SW 1271 (cell line): ENCODE results near the gene PCBP3.
"Not testable (repeated sequence)": the region's sequence is repeated elsewhere in the genome, so short reads cannot be mapped to it uniquely, and the experiment has no call there.

Source experiments
- DNase-seq, 2 experiments: peaks; one replicate each; lab custom pipeline; 2025; lab: John Stamatoyannopoulos, UW

PCBP3 gene

GRCh38 chr21:45635271-45636151, 8.0 kb upstream of the PCBP3 start:
- no peak for DNase-seq

DNA sequence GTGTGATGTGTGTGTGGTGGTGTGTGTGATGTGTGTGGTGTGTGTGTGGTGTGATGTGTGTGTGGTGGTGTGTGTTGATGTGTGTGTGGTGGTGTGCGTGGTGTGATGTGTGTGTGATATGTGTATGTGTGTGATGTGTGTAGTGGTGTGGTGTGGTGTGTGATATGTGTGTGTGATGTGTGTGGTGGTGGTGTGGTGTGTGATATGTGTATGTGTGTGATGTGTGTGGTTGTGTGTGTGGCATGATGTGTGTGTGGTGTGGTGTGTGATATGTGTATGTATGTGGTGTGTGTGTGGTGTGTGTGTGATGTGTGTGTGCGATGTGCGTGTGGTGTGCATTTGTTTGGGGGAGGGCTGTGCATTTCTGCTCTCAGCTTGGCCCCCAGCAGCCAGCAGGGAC, 7.1 kb upstream of the PCBP3 start:
- no peak for DNase-seq

DNA sequence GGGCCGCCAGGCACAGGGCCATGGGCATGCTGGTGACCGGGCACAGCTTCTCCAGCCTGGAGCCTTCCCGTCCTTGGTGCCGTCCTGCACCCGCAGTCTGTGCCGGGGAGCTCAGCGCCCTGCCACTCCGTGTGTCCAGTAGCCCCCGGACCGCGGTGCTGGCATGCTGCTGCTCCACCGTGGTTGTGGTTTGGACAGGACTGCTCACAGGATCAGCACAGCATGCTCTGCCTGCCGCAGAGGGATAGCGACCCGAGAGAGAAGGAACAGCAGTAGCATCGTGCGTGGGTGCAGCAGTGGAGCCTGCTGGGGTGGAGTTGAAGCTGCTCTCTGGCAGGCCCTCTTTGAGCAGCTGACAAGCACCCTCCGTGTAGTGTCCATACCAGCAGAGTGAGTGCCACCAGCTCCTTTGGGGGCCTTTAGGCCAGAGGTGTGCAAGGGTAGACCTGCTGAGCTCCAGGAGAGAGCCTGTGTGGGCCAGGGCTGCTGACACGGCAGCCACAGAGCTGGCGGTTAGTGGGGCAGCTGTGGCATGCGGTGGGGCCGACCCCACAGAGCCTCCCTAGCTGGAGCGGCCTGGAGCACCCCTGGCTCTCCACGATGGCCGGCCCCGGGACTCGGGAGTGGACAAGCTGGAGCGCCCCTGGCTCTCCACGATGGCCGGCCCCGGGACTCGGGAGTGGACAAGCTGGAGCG, 6.4 kb upstream of the PCBP3 start:
- no peak for DNase-seq

GRCh38 chr21:45637883-45638282, 5.6 kb upstream of the PCBP3 start:
- no peak for DNase-seq

- DNase-seq: no peak
These were observed 4.8 kb upstream of the PCBP3 start for GRCh38 chr21:45638707-45639106.

- no peak for DNase-seq
These were observed 4.1 kb upstream of the PCBP3 start for GRCh38 chr21:45639206-45640000.

DNA sequence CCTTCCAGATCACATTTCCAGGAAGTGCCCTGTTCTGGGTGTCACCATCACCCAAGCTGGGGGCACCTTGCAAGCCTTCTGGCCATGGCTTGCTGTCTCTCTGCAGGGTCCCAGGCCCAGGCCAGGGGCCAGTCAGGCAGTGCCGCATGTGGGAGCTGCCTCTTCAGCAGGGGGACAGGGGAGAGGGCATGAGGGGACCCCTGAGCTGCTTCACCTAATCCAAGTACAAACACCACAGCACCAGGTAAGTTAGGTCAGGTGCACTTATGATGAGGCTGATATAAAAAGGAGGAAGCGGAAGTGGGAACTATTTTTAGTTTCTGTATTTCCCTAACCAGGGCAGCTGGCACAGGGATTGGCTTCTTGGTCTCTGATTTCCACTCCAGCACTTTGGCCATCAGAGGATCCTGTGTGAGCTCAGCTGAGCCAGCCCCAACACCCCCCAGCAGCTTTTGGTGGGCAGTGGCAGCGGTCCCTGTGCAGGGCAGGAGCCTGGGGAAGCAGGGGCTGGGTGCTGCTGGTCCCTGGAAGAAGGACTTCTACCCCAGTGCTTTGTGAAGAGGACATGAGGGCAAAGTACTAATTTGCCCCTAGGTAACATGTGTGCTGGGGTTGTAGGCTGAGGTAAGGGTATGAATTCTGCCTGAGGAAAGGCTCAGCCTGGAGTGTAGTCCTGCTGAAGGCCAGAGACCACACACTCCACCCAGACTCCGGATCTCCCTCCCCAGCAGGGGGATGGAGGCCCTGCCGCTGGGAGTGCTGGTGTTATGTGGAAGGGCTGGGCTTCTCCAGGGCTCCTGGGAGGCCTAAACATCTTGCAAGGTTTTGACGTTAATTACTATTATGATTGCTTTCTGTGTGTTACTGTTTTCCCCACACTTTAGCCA, 3.3 kb upstream of the PCBP3 start:
- DNase-seq: no peak

DNA sequence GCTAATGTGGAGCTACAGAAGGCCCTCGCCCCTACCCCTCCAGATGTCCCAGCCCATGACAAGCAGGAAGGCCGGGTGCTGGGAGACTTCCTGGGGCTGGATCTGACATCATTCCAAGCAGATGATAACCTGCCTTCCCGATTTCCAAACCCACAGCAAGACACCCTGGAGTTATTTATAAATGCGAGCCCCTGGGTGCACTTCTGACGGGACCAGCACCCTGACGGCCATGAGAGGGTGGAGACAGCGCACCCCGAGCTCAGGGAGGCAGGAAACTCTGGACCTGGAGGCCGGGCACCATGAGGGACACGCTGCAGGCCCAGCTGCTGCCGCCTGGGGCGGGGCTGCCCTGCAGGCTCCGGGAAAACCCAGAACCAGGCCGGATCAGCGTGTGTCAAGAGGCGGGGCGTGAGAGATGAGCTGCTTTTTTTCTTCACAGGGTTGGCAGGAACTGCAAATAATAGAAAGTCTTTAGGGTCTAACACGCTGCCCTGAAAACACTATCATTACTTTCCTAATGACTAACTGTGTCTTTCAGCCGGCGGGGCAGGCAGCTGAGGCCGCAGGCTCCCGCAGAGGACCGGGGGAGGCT, 2.5 kb upstream of the PCBP3 start:
- no peak for DNase-seq

DNA sequence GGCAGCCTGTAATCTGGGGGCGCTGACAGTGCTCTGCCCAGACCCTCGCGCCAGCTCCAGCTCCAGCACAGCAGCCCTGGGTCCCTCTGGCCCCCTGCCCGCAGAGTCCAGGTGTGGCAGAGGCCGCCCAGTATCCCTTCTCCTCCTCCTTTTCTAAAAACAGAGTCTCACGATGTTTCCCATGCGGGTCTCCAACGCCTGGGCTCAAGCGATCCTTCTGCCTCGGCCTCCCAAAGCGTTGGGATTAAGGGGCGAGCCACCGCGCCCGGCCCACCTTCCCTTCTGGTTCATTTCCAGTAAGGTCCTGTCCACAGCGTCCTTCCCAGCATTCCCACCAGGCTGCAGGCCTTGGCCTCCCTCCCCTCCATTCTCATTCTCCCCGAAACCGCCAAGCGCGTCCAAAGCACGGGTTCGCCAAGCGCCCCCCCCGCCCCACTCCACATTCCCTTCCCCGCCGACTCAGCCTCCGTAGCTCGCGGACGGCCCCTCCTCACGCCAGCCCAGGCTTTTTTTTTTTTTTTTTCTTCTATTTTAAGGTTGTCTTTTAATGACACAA, 2.0 kb upstream of the PCBP3 start:
- no peak for DNase-seq

DNA sequence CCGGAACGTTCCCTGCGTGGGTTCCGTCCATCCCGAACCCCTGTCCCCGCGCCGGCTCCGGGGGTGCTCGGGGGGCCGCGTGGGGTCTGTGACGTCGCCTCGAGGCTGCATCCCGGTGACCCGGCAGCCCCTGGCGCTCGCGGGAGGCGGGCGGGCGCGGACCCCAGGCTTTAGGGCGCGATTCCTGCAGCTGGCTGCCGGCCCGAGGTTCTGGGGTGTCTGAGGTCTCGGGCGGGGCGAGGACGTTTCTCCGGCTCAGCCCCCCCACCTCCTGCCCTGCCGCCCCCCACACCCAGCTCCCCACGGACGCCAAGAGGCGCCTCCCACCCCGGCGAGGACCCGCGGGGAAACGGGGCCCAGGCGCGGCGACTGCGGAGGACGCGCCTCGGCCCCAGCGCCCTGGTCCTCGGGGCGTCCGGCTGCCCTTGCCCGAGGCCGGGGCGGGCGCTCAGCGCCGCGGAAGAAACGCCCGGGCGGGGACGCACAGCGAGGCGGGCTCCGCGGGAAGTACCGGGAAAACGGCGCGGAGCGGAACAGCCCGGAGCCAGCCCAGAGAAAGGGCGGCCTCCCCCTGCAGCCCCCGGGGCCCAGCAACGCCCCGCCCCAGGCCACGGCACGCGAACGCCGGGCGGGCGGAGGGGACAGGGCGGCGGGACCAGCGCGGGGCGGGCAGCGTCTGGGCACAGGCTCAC, 1.3 kb upstream of the PCBP3 start:
- DNase-seq: no peak

GRCh38 chr21:45644041-45644906, 749 bp downstream of the PCBP3 start:
- no peak for DNase-seq

DNA sequence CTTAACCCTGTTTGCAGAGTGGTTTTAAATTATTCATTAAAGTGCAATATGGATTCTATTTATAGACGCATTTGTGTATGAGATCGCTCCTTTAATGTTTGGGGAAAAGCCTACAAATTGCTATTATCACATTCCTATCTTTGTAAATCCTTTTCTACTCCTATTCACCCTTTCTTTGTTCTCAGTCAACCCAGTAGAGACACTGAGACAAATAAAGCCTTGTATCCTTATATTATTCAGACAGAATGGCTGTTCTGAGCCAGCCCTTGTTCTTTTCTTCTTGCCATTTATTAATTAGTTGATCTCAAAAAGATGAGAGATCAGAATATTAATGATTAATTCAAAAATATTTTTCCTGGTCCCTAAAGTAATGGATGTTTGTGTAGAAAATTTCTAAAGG, 8.4 kb downstream of the PCBP3 start:
- DNase-seq: no peak

- no peak for DNase-seq
These were observed 11.6 kb downstream of the PCBP3 start for GRCh38 chr21:45655124-45655523.

DNA sequence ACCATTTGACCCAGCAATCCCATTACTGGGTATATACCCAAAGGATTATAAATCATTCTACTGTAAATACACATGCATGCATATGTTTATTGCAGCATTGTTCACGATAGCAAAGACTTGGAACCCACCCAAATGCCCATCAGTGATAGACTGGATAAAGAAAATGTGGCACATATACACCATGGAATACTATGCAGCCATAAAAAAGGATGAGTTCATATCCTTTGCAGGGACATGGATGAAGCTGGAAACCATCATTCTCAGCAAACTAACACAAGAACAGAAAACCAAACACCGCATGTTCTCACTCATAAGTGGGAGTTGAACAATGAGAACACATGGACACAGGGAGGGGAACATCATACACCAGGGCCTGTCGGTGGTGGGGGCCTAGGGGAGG, 12.6 kb downstream of the PCBP3 start:
- not testable (repeated sequence) for DNase-seq

GRCh38 chr21:45661913-45662622, 18.5 kb downstream of the PCBP3 start:
- DNase-seq: not testable (repeated sequence)

GRCh38 chr21:45662623-45663245, 19.2 kb downstream of the PCBP3 start:
- not testable (repeated sequence) for DNase-seq

GRCh38 chr21:45669382-45669781, 25.9 kb downstream of the PCBP3 start:
- DNase-seq: no peak

DNA sequence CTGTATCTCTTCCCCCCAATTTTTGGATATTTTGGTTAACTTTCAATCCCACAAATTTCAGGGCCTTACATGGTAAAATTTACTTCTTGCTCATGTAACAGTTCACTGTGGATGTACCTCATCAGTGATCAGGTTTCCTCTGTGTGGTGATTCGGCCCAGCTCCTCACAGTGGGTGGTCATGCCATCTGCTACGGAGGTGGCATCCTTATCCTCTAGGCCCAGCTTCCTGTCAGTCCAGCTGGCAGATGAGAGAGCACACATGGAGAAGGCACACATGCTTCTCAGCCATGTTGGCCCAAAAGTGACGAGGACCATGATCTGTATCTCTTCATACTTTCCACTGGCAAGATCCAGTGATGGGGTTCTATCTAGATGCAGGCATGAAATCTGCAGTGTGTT, 27.2 kb downstream of the PCBP3 start:
- DNase-seq: no peak
